A673 (cell line): ENCODE measurements around the gene GTF2H1.

Experiments
- CTCF ChIP-seq: fragments of 300-800, 200-600 bp; sonication (generic); conservative IDR thresholded peaks from 2 replicates; pipeline ENCODE4 v1.5.1; 2017; ENCODE audit warnings: low read depth, mild to moderate bottlenecking, antibody characterized with exemption, low read length, moderate library complexity, mixed read lengths
- EZH2 ChIP-seq: fragments of 200-600 bp; sonication (generic); IDR thresholded peaks from 2 replicates; pipeline ENCODE4 v1.6.1; 2017; ENCODE audit warnings: borderline replicate concordance, low read depth, mild to moderate bottlenecking, mixed read lengths, antibody characterized with exemption, low read length; ENCODE audit not compliant: poor library complexity, severe bottlenecking

GRCh38 chr11:18352581-18352980 is 30.2 kb downstream of the GTF2H1 start:
- TF ChIP-seq CTCF = no peak
- no peak for TF ChIP-seq EZH2
